ENCODE measurements around the gene PTPRG.

GRCh38 chr3:62131050-62131449 is 569.7 kb downstream of the PTPRG start:
- TF ChIP-seq, protein P1, sequence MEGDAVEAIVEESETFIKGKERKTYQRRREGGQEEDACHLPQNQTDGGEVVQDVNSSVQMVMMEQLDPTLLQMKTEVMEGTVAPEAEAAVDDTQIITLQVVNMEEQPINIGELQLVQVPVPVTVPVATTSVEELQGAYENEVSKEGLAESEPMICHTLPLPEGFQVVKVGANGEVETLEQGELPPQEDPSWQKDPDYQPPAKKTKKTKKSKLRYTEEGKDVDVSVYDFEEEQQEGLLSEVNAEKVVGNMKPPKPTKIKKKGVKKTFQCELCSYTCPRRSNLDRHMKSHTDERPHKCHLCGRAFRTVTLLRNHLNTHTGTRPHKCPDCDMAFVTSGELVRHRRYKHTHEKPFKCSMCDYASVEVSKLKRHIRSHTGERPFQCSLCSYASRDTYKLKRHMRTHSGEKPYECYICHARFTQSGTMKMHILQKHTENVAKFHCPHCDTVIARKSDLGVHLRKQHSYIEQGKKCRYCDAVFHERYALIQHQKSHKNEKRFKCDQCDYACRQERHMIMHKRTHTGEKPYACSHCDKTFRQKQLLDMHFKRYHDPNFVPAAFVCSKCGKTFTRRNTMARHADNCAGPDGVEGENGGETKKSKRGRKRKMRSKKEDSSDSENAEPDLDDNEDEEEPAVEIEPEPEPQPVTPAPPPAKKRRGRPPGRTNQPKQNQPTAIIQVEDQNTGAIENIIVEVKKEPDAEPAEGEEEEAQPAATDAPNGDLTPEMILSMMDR (IDR thresholded peaks at IDR 0.05), result no peak
- TF ChIP-seq POLR2A (IDR thresholded peaks at IDR 0.05), result no peak

Measured in right lobe of liver (tissue), 4 donors.